WTC11 (cell line): Measurements from ENCODE around the gene TBC1D1. TPM values are rescaled to one million over a fixed set of nuclear protein-coding genes. Genes with fewer than 3 reads are reported as not detected.

Experiments used
- ATAC-seq: fragments of 200-7000 bp; cut with Tn5 transposase; 2 replicates; pipeline ENCODE4 v1.10.0; 2021; ENCODE audit warnings: mild to moderate bottlenecking, moderate library complexity
- CTCF ChIA-PET: fragments of 300-600 bp; sonication (Branson Sonifier 250); formaldehyde crosslinking; loops from one replicate; lab custom pipeline; 2021; ENCODE audit warnings: antibody characterized with exemption; lab: Charles Lee
- POLR2A ChIA-PET: fragments of 350-600 bp; sonication (Branson Sonifier 250); formaldehyde crosslinking; loops from one replicate; lab custom pipeline; 2021; ENCODE audit warnings: antibody characterized with exemption; lab: Charles Lee
- DNase-seq: peaks from one replicate; pipeline ENCODE4 v3.0.0; 2021; ENCODE audit warnings: low spot score
- H3K27ac Mint-ChIP-seq: 2 replicates; pipeline ENCODE4 v1.8.0; 2021; ENCODE audit warnings: mixed read lengths
- H3K27me3 Mint-ChIP-seq: 2 replicates; pipeline ENCODE4 v1.8.0; 2021; ENCODE audit warnings: low read depth, mild to moderate bottlenecking, moderate library complexity, mixed read lengths
- H3K36me3 Mint-ChIP-seq: 2 replicates; pipeline ENCODE4 v1.8.0; 2021; ENCODE audit warnings: mixed read lengths
- H3K4me1 Mint-ChIP-seq: 2 replicates; pipeline ENCODE4 v1.8.0; 2022; ENCODE audit warnings: mixed read lengths
- H3K4me3 Mint-ChIP-seq: 2 replicates; pipeline ENCODE4 v1.8.0; 2021; ENCODE audit warnings: mild to moderate bottlenecking, moderate library complexity, mixed read lengths
- H3K9me3 Mint-ChIP-seq: 2 replicates; pipeline ENCODE4 v1.8.0; 2021; ENCODE audit warnings: mixed read lengths
- ATF2 ChIP-seq: sonication (generic); formaldehyde crosslinking; IDR thresholded peaks from 2 replicates; pipeline ENCODE4 v1.8.1; 2022; ENCODE audit warnings: low read depth, missing genetic modification reagents, borderline replicate concordance
- ERG ChIP-seq: fragments of 250-450 bp; sonication (Bioruptor Pico); IDR thresholded peaks from 2 replicates; pipeline ENCODE4 v1.8.0; 2021; ENCODE audit warnings: mild to moderate bottlenecking
- GTF2I ChIP-seq: fragments of 250-450 bp; sonication (Bioruptor Pico); conservative IDR thresholded peaks from 2 replicates; pipeline ENCODE4 v1.4.0; 2021; ENCODE audit warnings: mild to moderate bottlenecking
- HMGXB4 ChIP-seq: sonication (generic); formaldehyde crosslinking; IDR thresholded peaks from 2 replicates; pipeline ENCODE4 v1.8.1; 2023; ENCODE audit warnings: mild to moderate bottlenecking, moderate library complexity, missing genetic modification reagents
- KAT7 ChIP-seq: sonication (generic); formaldehyde crosslinking; IDR thresholded peaks from 2 replicates; pipeline ENCODE4 v1.8.1; 2023; ENCODE audit warnings: missing genetic modification reagents, mild to moderate bottlenecking, borderline replicate concordance
- MLX ChIP-seq: sonication (generic); formaldehyde crosslinking; IDR thresholded peaks from 2 replicates; pipeline ENCODE4 v1.8.1; 2023; ENCODE audit warnings: mild to moderate bottlenecking, missing genetic modification reagents, moderate library complexity
- PRDM15 ChIP-seq: sonication (generic); formaldehyde crosslinking; IDR thresholded peaks from 2 replicates; pipeline ENCODE4 v1.8.0; 2022; ENCODE audit warnings: missing genetic modification reagents
- PRRX2 ChIP-seq: fragments of 250-450 bp; sonication (Bioruptor Pico); IDR thresholded peaks from 2 replicates; pipeline ENCODE4 v1.8.0; 2021; ENCODE audit warnings: mild to moderate bottlenecking
- SP1 ChIP-seq: sonication (generic); formaldehyde crosslinking; conservative IDR thresholded peaks from 2 replicates; pipeline ENCODE4 v1.8.1; 2022; ENCODE audit warnings: missing genetic modification reagents
- STAT6 ChIP-seq: sonication (generic); formaldehyde crosslinking; conservative IDR thresholded peaks from 2 replicates; pipeline ENCODE4 v1.8.1; 2023; ENCODE audit warnings: mild to moderate bottlenecking, low read depth, missing genetic modification reagents, moderate library complexity
- USF2 ChIP-seq: sonication (generic); formaldehyde crosslinking; IDR thresholded peaks from 2 replicates; pipeline ENCODE4 v1.8.1; 2023; ENCODE audit warnings: mild to moderate bottlenecking, missing genetic modification reagents, moderate library complexity
- ZNF219 ChIP-seq: sonication (generic); formaldehyde crosslinking; IDR thresholded peaks from 2 replicates; pipeline ENCODE4 v1.8.0; 2023; ENCODE audit warnings: missing genetic modification reagents, mild to moderate bottlenecking, borderline replicate concordance
- ZNF281 ChIP-seq: sonication (generic); formaldehyde crosslinking; IDR thresholded peaks from 2 replicates; pipeline ENCODE4 v1.8.0; 2023; ENCODE audit warnings: mild to moderate bottlenecking, missing genetic modification reagents
- total RNA-seq: library from RNA; stranded (reverse); gene quantifications from 3 replicates; pipeline ENCODE4 v1.2.3, GENCODE V29; 2021

TBC1D1 gene
- total RNA-seq, 1 experiment from 2014 or later = 134 TPM

- TF ChIP-seq HMGXB4 (no peak), ERG (CRISPR knock-in tag) (no peak), ZNF219 (CRISPR knock-in tag) (no peak)
Measured at GRCh38 chr4:37935026-37935425, 44.1 kb downstream of the TBC1D1 start (continued).

- no peak overlapping the region for H3K4me3 Mint-ChIP-seq
- ChIA-PET CTCF (interaction anchor here (0.6 kb wide), 1 partner anchor 195 kb away, joined by 3 read pairs; no protein-coding TSS in a partner anchor), POLR2A (no interaction called here)
- no peaks in the 10 kb centered on the region for H3K27me3 Mint-ChIP-seq
- ATAC-seq = peak; percentile 48
- H3K4me1 Mint-ChIP-seq = no peaks in the 10 kb centered on the region
- TF ChIP-seq PRDM15 (CRISPR knock-in tag) (no peak), KAT7 (CRISPR knock-in tag) (no peak), ATF2 (CRISPR knock-in tag) (no peak), GTF2I (CRISPR knock-in tag) (no peak), SP1 (CRISPR knock-in tag) (no peak), ZNF281 (CRISPR knock-in tag) (no peak), HMGXB4 (no peak), USF2 (CRISPR knock-in tag) (no peak), PRRX2 (no peak), MLX (CRISPR knock-in tag) (no peak), STAT6 (CRISPR knock-in tag) (no peak)
- DNase-seq = no peak
- no peaks in the 10 kb centered on the region for H3K36me3 Mint-ChIP-seq
- peaks cover 11% of the 10 kb centered on the region for H3K9me3 Mint-ChIP-seq
- no peak overlapping the region for H3K27ac Mint-ChIP-seq
Measured at GRCh38 chr4:37936889-37937498, 46.1 kb downstream of the TBC1D1 start.
